ENCODE measurements around the gene DNAJC15. TPM values are rescaled to one million over a fixed set of nuclear protein-coding genes. Genes with fewer than 3 reads are reported as not detected.

Gene DNAJC15
- total and polyA plus RNA-seq, 2 of the 8 experiments (the other 6 are each of a cell fraction or from before 2014, with no cell fraction given), result 5.8 to 20.8 TPM

DNA sequence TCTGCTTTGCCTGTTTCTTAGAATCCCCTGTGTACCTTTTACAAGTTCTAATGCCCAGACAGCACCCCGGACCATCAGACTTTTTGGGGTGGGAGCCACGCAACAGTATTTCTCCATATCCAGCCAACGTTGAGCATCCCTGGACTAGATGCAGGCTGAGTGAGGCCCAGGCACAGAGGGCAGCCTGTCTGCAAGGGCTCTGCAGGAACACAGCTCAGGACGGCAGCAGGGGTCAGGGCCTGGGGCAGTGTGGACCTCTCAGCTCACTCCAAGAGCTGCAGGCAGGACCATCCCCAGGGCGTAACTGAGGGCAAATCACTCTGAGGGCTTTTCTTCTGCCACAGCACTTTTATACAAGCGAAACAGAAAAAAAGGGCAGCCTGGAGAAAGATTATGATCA, 95.8 kb downstream of the DNAJC15 start:
- H3K18ac ChIP-seq (ENCODE audit: extremely low read depth, low read length), result no peak overlapping the region
- no peak overlapping the region for H3K14ac ChIP-seq (ENCODE audit: insufficient read length)
- H3K27me3 ChIP-seq (replicated peaks in 1 of 4; ENCODE audit: control insufficient read depth in 3 of 4, extremely low read depth in 1 of 4, insufficient read depth in 3 of 4, low read length in 3 of 4), result no peaks in the 10 kb centered on the region
- no peak overlapping the region for H2AK5ac ChIP-seq (ENCODE audit: low read depth, low read length)
- no peak overlapping the region for H2BK5ac ChIP-seq (ENCODE audit: low read depth, low read length)
- no peaks in the 10 kb centered on the region for H3K9me3 ChIP-seq (ENCODE audit: insufficient read depth in 2 of 2, low read depth in 1 of 2, low read length in 1 of 2)
- TF ChIP-seq SIX5 (IDR thresholded peaks at IDR 0.05; ENCODE audit: low read depth, low read length), result no peak
- TF ChIP-seq FOSL1 (IDR thresholded peaks at IDR 0.05; ENCODE audit: insufficient read depth, low read depth, low read length), result no peak
- no peak for TF ChIP-seq SIN3A (conservative IDR thresholded peaks at IDR 0.05 in 1 of 2, IDR thresholded peaks at IDR 0.05 in 1 of 2; ENCODE audit: low read depth in 1 of 2, low read length in 2 of 2)
- TF ChIP-seq SP1 (IDR thresholded peaks at IDR 0.05; ENCODE audit: low read depth, low read length), result no peak
- no peak for TF ChIP-seq TAF7 (optimal IDR thresholded peaks at IDR 0.05; ENCODE audit: borderline replicate concordance, low read depth, low read length)
- no peak overlapping the region for H4K5ac ChIP-seq (ENCODE audit: insufficient read length, low read depth, low read length)
- H4K8ac ChIP-seq (ENCODE audit: extremely low read depth, insufficient read depth, low read length), result no peak overlapping the region
- H2BK12ac ChIP-seq (ENCODE audit: low read depth, low read length), result no peak overlapping the region
- DNase-seq (ENCODE audit: low read depth in 1 of 2, low spot score in 2 of 2) (no peak), FAIRE-seq (no peak)
- no peak overlapping the region for H2BK120ac ChIP-seq (replicated peaks; ENCODE audit: low read depth, low read length)
- no peak overlapping the region for H3K4ac ChIP-seq (replicated peaks; ENCODE audit: insufficient read length, low read depth, low read length)
- no peaks in the 10 kb centered on the region for H3K23me2 ChIP-seq (ENCODE audit: low read depth, low read length)
- H3K9ac ChIP-seq (replicated peaks in 1 of 4; ENCODE audit: extremely low read depth in 1 of 4, low read depth in 3 of 4, low read length in 3 of 4), result no peak overlapping the region
- ChIA-PET CTCF (ENCODE audit: partially characterized antibody) (interaction anchor here (1.0 kb wide), 2 partner anchors 33 to 150 kb away, joined by 3 read pairs; no protein-coding TSS in a partner anchor), POLR2A (ENCODE audit: partially characterized antibody) (no interaction called here)
- H3K4me2 ChIP-seq (ENCODE audit: insufficient read depth in 1 of 2, low read depth in 2 of 2, low read length in 2 of 2), result no peak overlapping the region
- H3K27ac ChIP-seq (ENCODE audit: low read depth, low read length), result no peak overlapping the region
- no peak overlapping the region for H3K4me3 ChIP-seq (ENCODE audit: extremely low read depth in 1 of 4, insufficient read depth in 2 of 4, low read depth in 3 of 4, low read length in 4 of 4)
- WGBS, 2 experiments (ENCODE audit: extremely low coverage in 1 of 2, insufficient coverage in 1 of 2, insufficient read length in 1 of 2, insufficient replicate concordance in 2 of 2, low coverage in 1 of 2, low lambda C conversion rate in 2 of 2, missing lambda C conversion rate in 1 of 2), result 79% methylated on average over 6 of the region's 6 CpGs; no CpG with 5 or more reads in 1 of the 2 experiments
- no peaks in the 10 kb centered on the region for H4K20me1 ChIP-seq (replicated peaks in 1 of 2; ENCODE audit: control insufficient read depth in 1 of 2, insufficient read depth in 2 of 2, low read length in 2 of 2)
- H3K4me1 ChIP-seq (replicated peaks in 1 of 4; ENCODE audit: control insufficient read depth in 3 of 4, insufficient read depth in 4 of 4, low read length in 3 of 4), result peaks cover 0 to 2% (median 0%) of the 10 kb centered on the region in 4 experiments; a peak in 1 of 7 replicates
- H3K36me3 ChIP-seq (ENCODE audit: control insufficient read depth in 2 of 4, insufficient read depth in 4 of 4, low read length in 3 of 4), result no peaks in the 10 kb centered on the region
- 0 out of 2 replicates have a peak overlapping the region, but pooled peaks have one; percentile 3 for H2AFZ ChIP-seq (ENCODE audit: low read length)
- no peak overlapping the region for H2BK15ac ChIP-seq (ENCODE audit: low read length)
- no peak overlapping the region for H2BK20ac ChIP-seq (ENCODE audit: low read length)
- H3K23ac ChIP-seq (ENCODE audit: insufficient read length), result no peak overlapping the region
- no peaks in the 10 kb centered on the region for H3K79me1 ChIP-seq (ENCODE audit: low read depth, low read length)
- no peak overlapping the region for H3K56ac ChIP-seq (replicated peaks; ENCODE audit: insufficient read length, low read depth, low read length)
- H4K91ac ChIP-seq (replicated peaks; ENCODE audit: insufficient read length, low read length), result no peak overlapping the region
- H3K79me2 ChIP-seq (ENCODE audit: control insufficient read depth in 1 of 2, insufficient read depth in 2 of 2, low read length in 2 of 2), result no peaks in the 10 kb centered on the region
